ENCODE measurements around the gene KIF5A. TPM values are rescaled to one million over a fixed set of nuclear protein-coding genes. Genes with fewer than 3 reads are reported as not detected.

Gene KIF5A
- total RNA-seq, 4 donors from 2014 or later, result 0.35 to 2.5 (median 1.4) TPM

- Histone ChIP-seq H3K4me1 (peaks cover 0 to 28% (median 10%) of the 10 kb centered on the region in 4 donors), H3K27ac (peak overlapping the region in 2 of 4 donors; percentile 79 to 87), H3K9me3 (no peaks in the 10 kb centered on the region), H3K27me3 (no peaks in the 10 kb centered on the region), H3K4me3 (no peak overlapping the region), H3K36me3 (no peaks in the 10 kb centered on the region)
- TF ChIP-seq CTCF (IDR thresholded peaks at IDR 0.05) (no peak), POLR2A (IDR thresholded peaks at IDR 0.05) (no peak)
- no peak for DNase-seq
These were observed 59.4 kb downstream of the KIF5A start for GRCh38 chr12:57609101-57609780.

- Histone ChIP-seq H3K4me3 (peak overlapping the region; percentile 14 to 66 (median 61)), H3K36me3 (no peaks in the 10 kb centered on the region)
These were observed 60.1 kb downstream of the KIF5A start for GRCh38 chr12:57609781-57610553.

GRCh38 chr12:57610554-57611107 is 60.8 kb downstream of the KIF5A start:
- peak in 1 of 3 donors; percentile 62 for DNase-seq
- H3K9me3 ChIP-seq, result no peaks in the 10 kb centered on the region
- peak overlapping the region; percentile 43 to 87 (median 70) for H3K27ac ChIP-seq
- no peaks in the 10 kb centered on the region for H3K27me3 ChIP-seq
- H3K4me3 ChIP-seq, result peak overlapping the region; percentile 48 to 66 (median 61)
- H3K36me3 ChIP-seq, result no peaks in the 10 kb centered on the region
- TF ChIP-seq POLR2A (IDR thresholded peaks at IDR 0.05) (no peak), CTCF (IDR thresholded peaks at IDR 0.05) (no peak)
- peaks cover 0 to 19% (median 11%) of the 10 kb centered on the region in 4 donors for H3K4me1 ChIP-seq

More at GRCh38 chr12:57609781-57610553, 60.1 kb downstream of the KIF5A start:
- H3K27me3 ChIP-seq, result no peaks in the 10 kb centered on the region
- peak overlapping the region; percentile 43 to 87 (median 63) for H3K27ac ChIP-seq
- no peak for DNase-seq
- no peaks in the 10 kb centered on the region for H3K9me3 ChIP-seq
- peaks cover 0 to 22% (median 11%) of the 10 kb centered on the region in 4 donors for H3K4me1 ChIP-seq
- TF ChIP-seq CTCF (IDR thresholded peaks at IDR 0.05), result no peak

- H3K36me3 ChIP-seq, result no peaks in the 10 kb centered on the region
- H3K27me3 ChIP-seq, result no peaks in the 10 kb centered on the region
These were observed 61.4 kb downstream of the KIF5A start, which contains the start of gene ARHGEF25 for GRCh38 chr12:57611108-57611826. Gene ARHGEF25 (plus strand): TSS chr12:57611435. CDS start chr12:57611895, 460 bp downstream.

More at GRCh38 chr12:57611108-57611826, 61.4 kb downstream of the KIF5A start, which contains the start of gene ARHGEF25:
- Histone ChIP-seq H3K9me3 (no peaks in the 10 kb centered on the region), H3K4me1 (peaks cover 0 to 15% (median 11%) of the 10 kb centered on the region in 4 donors), H3K27ac (peak within 1 kb of the TSS; percentile 43 to 87 (median 70)), H3K4me3 (peak within 1 kb of the TSS; percentile 48 to 66 (median 61))
- no peak for TF ChIP-seq POLR2A (IDR thresholded peaks at IDR 0.05)
- TF ChIP-seq CTCF (IDR thresholded peaks at IDR 0.05), result no peak
- peak in 2 of 3 donors; percentile 63 to 76 for DNase-seq

All from Peyer's patch (tissue), 4 donors.